ENCODE measurements around the gene FRK.
A peak's percentile ranks its signal among the peaks of the same experiment; 100 is the strongest.

FRK gene

DNA sequence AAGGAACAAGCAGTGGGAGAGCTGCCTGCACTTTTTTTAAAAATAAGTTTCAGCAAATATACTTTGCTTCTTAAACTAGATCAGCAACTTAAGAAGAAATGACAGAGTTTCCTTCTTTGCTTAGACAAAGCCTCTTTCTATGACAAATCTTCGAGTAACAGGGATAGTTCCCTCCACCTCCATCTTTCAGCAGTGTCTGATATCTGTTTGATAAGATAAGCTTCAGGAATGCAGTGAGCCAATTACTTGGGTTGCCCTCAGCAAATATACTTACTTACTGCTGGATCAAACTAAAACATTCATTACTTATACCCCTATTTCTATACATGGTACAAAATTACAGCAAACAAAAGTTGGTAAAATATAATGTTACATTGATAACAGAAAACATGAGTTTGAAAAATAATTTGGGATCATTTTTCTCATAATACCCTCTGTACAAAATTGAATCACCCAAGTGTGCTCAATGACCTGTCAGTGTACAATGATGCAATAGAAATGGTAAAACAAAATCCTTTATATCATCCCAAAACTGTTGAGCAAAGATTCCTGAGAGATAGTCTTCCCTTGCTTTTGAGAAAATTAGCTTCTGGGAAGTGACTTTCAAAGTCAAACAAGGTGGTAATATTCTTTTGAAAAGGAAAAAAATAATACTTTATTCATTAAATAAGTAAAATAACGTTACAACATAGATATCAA, 24.5 kb downstream of the FRK start:
- no peak overlapping the region for H2BK15ac ChIP-seq (replicated peaks; ENCODE audit: low read depth)
- H3K79me2 ChIP-seq (ENCODE audit: control insufficient read depth, insufficient read depth, low read length), result no peaks in the 10 kb centered on the region
- no peaks in the 10 kb centered on the region for H3K27me3 ChIP-seq (ENCODE audit: insufficient read depth, low read length, poor library complexity)
- H3K9ac ChIP-seq (ENCODE audit: low read length), result no peak overlapping the region
- H3K4me2 ChIP-seq (ENCODE audit: low read length), result no peak overlapping the region
- no peak overlapping the region for H3K18ac ChIP-seq (ENCODE audit: low read length)
- no peak overlapping the region for H2AK5ac ChIP-seq (ENCODE audit: low read length)
- H3K27ac ChIP-seq (ENCODE audit: low read depth, low read length), result no peak overlapping the region
- no peak overlapping the region for H3K4me3 ChIP-seq (ENCODE audit: low read length)
- H3K4ac ChIP-seq (ENCODE audit: low read depth, low read length), result no peak overlapping the region
- H3K36me3 ChIP-seq (ENCODE audit: control insufficient read depth, insufficient read depth, low read length), result no peaks in the 10 kb centered on the region
- DNase-seq, result peak; percentile 69
- no peak overlapping the region for H3K56ac ChIP-seq (ENCODE audit: low read length)
- no peak overlapping the region for H2BK5ac ChIP-seq (ENCODE audit: low read length)
- no peak overlapping the region for H2BK120ac ChIP-seq (ENCODE audit: low read depth, low read length)
- no peak overlapping the region for H4K8ac ChIP-seq (ENCODE audit: low read depth, low read length)
- WGBS (ENCODE audit: extremely low coverage, insufficient coverage, low lambda C conversion rate), result no CpG with 5 or more reads among the region's 2 CpGs
- no peaks in the 10 kb centered on the region for H3K79me1 ChIP-seq (ENCODE audit: low read length)
- H3K23ac ChIP-seq (ENCODE audit: low read length), result no peak overlapping the region
- no peaks in the 10 kb centered on the region for H3K4me1 ChIP-seq (ENCODE audit: control insufficient read depth, low read depth, low read length)
- H4K5ac ChIP-seq (ENCODE audit: low read length), result no peak overlapping the region

DNA sequence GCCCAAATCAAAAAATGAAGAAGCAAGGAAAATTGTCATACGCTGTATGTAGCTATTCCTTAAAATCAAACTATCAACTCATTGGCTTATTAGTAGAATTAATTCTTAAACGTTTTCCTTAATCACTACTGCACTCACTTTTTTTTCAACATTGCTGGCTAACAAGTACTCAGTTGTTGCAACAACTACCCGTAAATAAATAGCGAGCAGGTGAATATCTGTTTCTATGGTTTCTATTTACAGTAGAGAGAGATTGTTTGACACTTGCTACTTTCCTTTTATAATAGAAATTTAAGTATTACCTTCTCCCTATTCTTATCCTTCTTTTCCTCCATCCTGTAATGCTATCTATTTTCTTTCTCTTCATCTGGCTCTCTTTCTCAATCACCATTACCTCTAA, 25.1 kb downstream of the FRK start:
- Histone ChIP-seq H3K4me3 (ENCODE audit: low read length) (no peak overlapping the region), H3K27me3 (ENCODE audit: insufficient read depth, low read length, poor library complexity) (no peaks in the 10 kb centered on the region), H3K4me1 (ENCODE audit: control insufficient read depth, low read depth, low read length) (no peaks in the 10 kb centered on the region), H3K36me3 (ENCODE audit: control insufficient read depth, insufficient read depth, low read length) (no peaks in the 10 kb centered on the region), H3K79me1 (ENCODE audit: low read length) (no peaks in the 10 kb centered on the region), H4K5ac (ENCODE audit: low read length) (no peak overlapping the region), H3K18ac (ENCODE audit: low read length) (no peak overlapping the region), H2AK5ac (ENCODE audit: low read length) (no peak overlapping the region), H2BK120ac (ENCODE audit: low read depth, low read length) (no peak overlapping the region), H3K79me2 (ENCODE audit: control insufficient read depth, insufficient read depth, low read length) (no peaks in the 10 kb centered on the region), H3K4ac (ENCODE audit: low read depth, low read length) (no peak overlapping the region), H4K8ac (ENCODE audit: low read depth, low read length) (no peak overlapping the region), H3K9ac (ENCODE audit: low read length) (no peak overlapping the region), H2BK15ac (replicated peaks; ENCODE audit: low read depth) (no peak overlapping the region), H3K27ac (ENCODE audit: low read depth, low read length) (no peak overlapping the region), H2BK5ac (ENCODE audit: low read length) (no peak overlapping the region), H3K56ac (ENCODE audit: low read length) (no peak overlapping the region), H3K23ac (ENCODE audit: low read length) (no peak overlapping the region), H3K4me2 (ENCODE audit: low read length) (no peak overlapping the region)
- WGBS (ENCODE audit: extremely low coverage, insufficient coverage, low lambda C conversion rate), result no CpG with 5 or more reads among the region's 4 CpGs
- no peak for DNase-seq

DNA sequence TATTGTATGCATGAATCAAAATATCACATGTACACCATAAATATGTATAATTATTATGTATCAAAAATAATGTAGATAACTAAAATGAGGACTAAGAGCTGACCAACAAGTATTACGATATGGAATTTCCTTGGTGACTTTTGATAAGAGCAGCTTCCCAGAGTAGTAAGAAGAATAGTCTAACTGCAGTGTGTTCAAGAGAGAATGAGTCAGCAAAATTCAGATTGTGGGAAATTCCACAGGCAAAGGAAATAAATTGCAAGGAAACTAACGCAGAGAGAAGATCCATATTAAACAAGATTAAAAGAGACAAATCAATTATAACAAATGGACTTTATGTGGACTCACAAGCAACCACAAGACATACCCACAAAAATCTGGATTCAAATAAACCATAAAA, 26.4 kb downstream of the FRK start:
- Histone ChIP-seq H3K4me1 (ENCODE audit: control insufficient read depth, low read depth, low read length) (no peaks in the 10 kb centered on the region), H3K18ac (ENCODE audit: low read length) (no peak overlapping the region), H4K8ac (ENCODE audit: low read depth, low read length) (no peak overlapping the region), H2BK120ac (ENCODE audit: low read depth, low read length) (no peak overlapping the region), H3K79me2 (ENCODE audit: control insufficient read depth, insufficient read depth, low read length) (no peaks in the 10 kb centered on the region), H3K27me3 (ENCODE audit: insufficient read depth, low read length, poor library complexity) (no peaks in the 10 kb centered on the region), H3K23ac (ENCODE audit: low read length) (no peak overlapping the region), H3K56ac (ENCODE audit: low read length) (no peak overlapping the region), H3K4ac (ENCODE audit: low read depth, low read length) (no peak overlapping the region), H3K27ac (ENCODE audit: low read depth, low read length) (no peak overlapping the region), H3K9ac (ENCODE audit: low read length) (no peak overlapping the region), H4K5ac (ENCODE audit: low read length) (no peak overlapping the region), H2BK15ac (replicated peaks; ENCODE audit: low read depth) (no peak overlapping the region), H3K36me3 (ENCODE audit: control insufficient read depth, insufficient read depth, low read length) (no peaks in the 10 kb centered on the region), H3K79me1 (ENCODE audit: low read length) (no peaks in the 10 kb centered on the region), H2AK5ac (ENCODE audit: low read length) (no peak overlapping the region), H3K4me3 (ENCODE audit: low read length) (no peak overlapping the region), H3K4me2 (ENCODE audit: low read length) (no peak overlapping the region), H2BK5ac (ENCODE audit: low read length) (no peak overlapping the region)
- WGBS (ENCODE audit: extremely low coverage, insufficient coverage, low lambda C conversion rate), result no CpG with 5 or more reads among the region's 2 CpGs
- DNase-seq, result no peak

DNA sequence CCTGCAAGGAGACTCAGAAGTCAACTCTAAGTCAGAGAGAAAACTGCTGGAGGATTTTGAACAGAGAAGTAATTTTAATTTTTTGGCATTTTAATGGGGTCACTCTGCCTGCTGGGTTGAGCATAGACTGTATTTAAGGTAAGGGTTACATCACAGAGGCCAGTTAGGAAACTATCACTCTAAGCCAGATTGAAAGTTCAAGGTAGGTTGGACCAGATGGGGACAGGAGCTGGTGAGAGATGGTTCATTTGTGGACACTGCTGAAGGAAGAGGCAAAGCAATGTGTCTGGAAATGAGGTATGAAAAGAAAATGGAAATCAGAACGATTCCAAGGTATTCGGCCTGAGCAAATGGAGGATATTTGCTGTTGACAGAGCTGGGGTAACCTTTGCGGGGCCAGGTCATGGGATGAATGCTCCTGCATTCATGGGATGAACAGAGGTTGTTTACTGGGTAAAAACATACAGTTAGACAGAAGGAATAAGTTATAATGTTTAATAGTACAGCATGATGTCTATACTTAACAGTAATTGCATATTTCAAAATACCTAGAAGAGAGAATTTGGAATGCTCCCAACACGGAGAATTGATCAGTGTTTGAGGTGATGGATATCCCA, 26.9 kb downstream of the FRK start:
- H3K4me3 ChIP-seq (ENCODE audit: low read length), result no peak overlapping the region
- H4K5ac ChIP-seq (ENCODE audit: low read length), result no peak overlapping the region
- H3K56ac ChIP-seq (ENCODE audit: low read length), result no peak overlapping the region
- H3K27me3 ChIP-seq (ENCODE audit: insufficient read depth, low read length, poor library complexity), result no peaks in the 10 kb centered on the region
- no peak overlapping the region for H2BK120ac ChIP-seq (ENCODE audit: low read depth, low read length)
- no peak overlapping the region for H2AK5ac ChIP-seq (ENCODE audit: low read length)
- no peaks in the 10 kb centered on the region for H3K79me2 ChIP-seq (ENCODE audit: control insufficient read depth, insufficient read depth, low read length)
- no peak overlapping the region for H3K27ac ChIP-seq (ENCODE audit: low read depth, low read length)
- whole genome bisulfite sequencing (ENCODE audit: extremely low coverage, insufficient coverage, low lambda C conversion rate), result no CpG with 5 or more reads among the region's 4 CpGs
- H3K79me1 ChIP-seq (ENCODE audit: low read length), result no peaks in the 10 kb centered on the region
- no peak overlapping the region for H3K9ac ChIP-seq (ENCODE audit: low read length)
- H2BK5ac ChIP-seq (ENCODE audit: low read length), result no peak overlapping the region
- no peaks in the 10 kb centered on the region for H3K4me1 ChIP-seq (ENCODE audit: control insufficient read depth, low read depth, low read length)
- H3K36me3 ChIP-seq (ENCODE audit: control insufficient read depth, insufficient read depth, low read length), result no peaks in the 10 kb centered on the region
- H3K18ac ChIP-seq (ENCODE audit: low read length), result peak overlapping the region; percentile 13
- no peak overlapping the region for H2BK15ac ChIP-seq (replicated peaks; ENCODE audit: low read depth)
- no peak overlapping the region for H4K8ac ChIP-seq (ENCODE audit: low read depth, low read length)
- H3K23ac ChIP-seq (ENCODE audit: low read length), result no peak overlapping the region
- DNase-seq, result no peak
- no peak overlapping the region for H3K4ac ChIP-seq (ENCODE audit: low read depth, low read length)
- no peak overlapping the region for H3K4me2 ChIP-seq (ENCODE audit: low read length)

DNA sequence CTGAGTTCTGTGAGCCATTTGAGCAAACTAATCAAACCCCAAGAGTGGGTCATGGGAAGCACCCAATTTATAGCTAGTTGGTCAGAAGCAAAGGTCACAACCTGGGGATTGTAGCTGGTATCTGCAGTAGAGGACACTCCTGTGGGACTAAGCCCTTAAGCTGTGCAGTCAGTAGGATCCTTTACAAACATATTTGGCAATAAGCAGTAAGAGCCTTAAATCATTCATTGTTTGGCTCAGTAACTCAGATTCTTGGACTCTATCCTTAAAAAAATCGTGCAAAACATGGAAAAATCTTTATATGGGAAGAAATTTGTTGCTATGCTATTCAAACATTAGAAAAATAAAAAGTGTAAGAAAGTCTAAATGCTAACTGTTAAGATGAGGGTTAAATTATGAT, 29.9 kb downstream of the FRK start:
- Histone ChIP-seq H3K36me3 (ENCODE audit: control insufficient read depth, insufficient read depth, low read length) (no peaks in the 10 kb centered on the region), H4K5ac (ENCODE audit: low read length) (no peak overlapping the region), H3K4me1 (ENCODE audit: control insufficient read depth, low read depth, low read length) (no peaks in the 10 kb centered on the region), H3K4me3 (ENCODE audit: low read length) (no peak overlapping the region), H2AK5ac (ENCODE audit: low read length) (no peak overlapping the region), H3K18ac (ENCODE audit: low read length) (no peak overlapping the region), H3K27ac (ENCODE audit: low read depth, low read length) (no peak overlapping the region), H4K8ac (ENCODE audit: low read depth, low read length) (no peak overlapping the region), H3K4me2 (ENCODE audit: low read length) (no peak overlapping the region), H2BK15ac (replicated peaks; ENCODE audit: low read depth) (no peak overlapping the region), H3K56ac (ENCODE audit: low read length) (no peak overlapping the region), H3K9ac (ENCODE audit: low read length) (no peak overlapping the region), H2BK120ac (ENCODE audit: low read depth, low read length) (no peak overlapping the region), H3K23ac (ENCODE audit: low read length) (no peak overlapping the region), H3K27me3 (ENCODE audit: insufficient read depth, low read length, poor library complexity) (no peaks in the 10 kb centered on the region), H2BK5ac (ENCODE audit: low read length) (no peak overlapping the region), H3K79me2 (ENCODE audit: control insufficient read depth, insufficient read depth, low read length) (no peaks in the 10 kb centered on the region), H3K4ac (ENCODE audit: low read depth, low read length) (no peak overlapping the region), H3K79me1 (ENCODE audit: low read length) (no peaks in the 10 kb centered on the region)
- no peak for DNase-seq
- no CpG with 5 or more reads among the region's 1 CpG for WGBS (ENCODE audit: extremely low coverage, insufficient coverage, low lambda C conversion rate)

DNA sequence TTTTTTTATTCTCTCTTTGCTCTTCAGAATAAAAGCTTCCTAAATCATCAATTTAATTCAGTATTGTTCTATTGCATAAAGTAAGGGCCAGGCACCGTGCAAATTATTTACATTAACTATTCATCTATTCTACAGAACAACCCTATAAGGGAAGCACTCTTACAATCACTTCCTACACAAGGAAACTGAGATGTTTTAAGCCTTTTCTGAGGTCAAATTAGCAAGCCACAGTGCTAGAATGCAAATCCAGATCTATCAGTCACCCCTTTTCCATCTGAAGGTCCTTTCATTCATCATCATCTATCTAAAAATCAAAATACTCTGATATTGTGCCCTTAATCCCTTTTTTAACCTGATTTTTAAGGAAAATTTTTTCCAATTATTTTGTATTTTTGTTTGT, 31.2 kb downstream of the FRK start:
- Histone ChIP-seq H4K5ac (ENCODE audit: low read length) (no peak overlapping the region), H2BK15ac (replicated peaks; ENCODE audit: low read depth) (no peak overlapping the region), H3K4me1 (ENCODE audit: control insufficient read depth, low read depth, low read length) (no peaks in the 10 kb centered on the region), H3K4ac (ENCODE audit: low read depth, low read length) (no peak overlapping the region), H3K9ac (ENCODE audit: low read length) (no peak overlapping the region), H2AK5ac (ENCODE audit: low read length) (no peak overlapping the region), H3K36me3 (ENCODE audit: control insufficient read depth, insufficient read depth, low read length) (no peaks in the 10 kb centered on the region), H3K23ac (ENCODE audit: low read length) (no peak overlapping the region), H4K8ac (ENCODE audit: low read depth, low read length) (no peak overlapping the region), H3K27ac (ENCODE audit: low read depth, low read length) (no peak overlapping the region), H3K4me2 (ENCODE audit: low read length) (no peak overlapping the region), H3K27me3 (ENCODE audit: insufficient read depth, low read length, poor library complexity) (no peaks in the 10 kb centered on the region), H2BK5ac (ENCODE audit: low read length) (no peak overlapping the region), H3K79me1 (ENCODE audit: low read length) (no peaks in the 10 kb centered on the region), H2BK120ac (ENCODE audit: low read depth, low read length) (no peak overlapping the region), H3K56ac (ENCODE audit: low read length) (no peak overlapping the region), H3K79me2 (ENCODE audit: control insufficient read depth, insufficient read depth, low read length) (no peaks in the 10 kb centered on the region), H3K18ac (ENCODE audit: low read length) (no peak overlapping the region), H3K4me3 (ENCODE audit: low read length) (no peak overlapping the region)
- no peak for DNase-seq
- WGBS (ENCODE audit: extremely low coverage, insufficient coverage, low lambda C conversion rate), result no CpG with 5 or more reads among the region's 1 CpG

Measured in mesendoderm (in vitro differentiated cells).